Natural killer cell (primary cell): Measurements from ENCODE around the gene MRM3. TPM values are rescaled to one million over a fixed set of nuclear protein-coding genes. Genes with fewer than 3 reads are reported as not detected.

Experiments used
- ATAC-seq, 3 donors: fragments of 150-1000 bp in 2 of 3; fragments of 200-7000 bp in 1 of 3; cut with Tn5 transposase; 1 replicate in 1 of 3; 2 replicates in 2 of 3; pipeline ENCODE4 v1.10.0; 2021; ENCODE audit warnings: mild to moderate bottlenecking in 2 of 3, moderate library complexity in 2 of 3
- DNase-seq, 2 donors: peaks; one replicate each; pipeline versions ENCODE4 v3.0.0 to v3.0.0-alpha.2; 2013 to 2021; ENCODE audit warnings: mixed read lengths in 1 of 2
- H3K27ac ChIP-seq: one replicate; pipeline ENCODE4 v1.5.1; 2013; ENCODE audit warnings: mild to moderate bottlenecking, low read length
- H3K27me3 ChIP-seq: one replicate; pipeline ENCODE4 v1.6.1; 2013; ENCODE audit warnings: low read length; ENCODE audit not compliant: control insufficient read depth, insufficient read depth
- H3K36me3 ChIP-seq: one replicate; pipeline ENCODE4 v1.6.1; 2013; ENCODE audit warnings: low read length; ENCODE audit not compliant: control insufficient read depth, insufficient read depth
- H3K4me1 ChIP-seq: one replicate; pipeline ENCODE4 v1.6.1; 2013; ENCODE audit warnings: low read length; ENCODE audit not compliant: control insufficient read depth, insufficient read depth
- H3K4me3 ChIP-seq: one replicate; pipeline ENCODE4 v1.5.1; 2013; ENCODE audit warnings: low read length
- H3K9me3 ChIP-seq: one replicate; pipeline ENCODE4 v1.6.1; 2013; ENCODE audit warnings: low read length; ENCODE audit not compliant: control insufficient read depth, insufficient read depth
- H3K27ac Mint-ChIP-seq, 2 donors: one replicate each; pipeline ENCODE4 v1.8.0; 2022; ENCODE audit warnings: mild to moderate bottlenecking in 2 of 2, mixed read lengths in 2 of 2, moderate library complexity in 1 of 2
- H3K27me3 Mint-ChIP-seq, 2 donors: one replicate each; pipeline ENCODE4 v1.8.0; 2022; ENCODE audit warnings: low read depth in 2 of 2, mixed read lengths in 2 of 2
- H3K36me3 Mint-ChIP-seq: one replicate; pipeline ENCODE4 v1.8.0; 2022; ENCODE audit warnings: mixed read lengths
- H3K4me1 Mint-ChIP-seq, 2 donors: one replicate each; pipeline ENCODE4 v1.8.0; 2022; ENCODE audit warnings: mixed read lengths in 2 of 2
- H3K4me3 Mint-ChIP-seq: one replicate; pipeline ENCODE4 v1.8.0; 2022; ENCODE audit warnings: mild to moderate bottlenecking, moderate library complexity, mixed read lengths
- H3K9me3 Mint-ChIP-seq, 2 donors: one replicate each; pipeline ENCODE4 v1.8.0; 2022; ENCODE audit warnings: mixed read lengths in 2 of 2
- CTCF ChIP-seq: fragments of 200-600 bp; IDR thresholded peaks from one replicate; pipeline ENCODE4 v1.8.0; 2022; ENCODE audit warnings: antibody characterized with exemption
- WGBS: methylation state at CpG from one replicate; pipeline ENCODE4 v1.1.7; 2013; ENCODE audit warnings: missing lambda C conversion rate; ENCODE audit not compliant: insufficient coverage; 5-methylcytosine and 5-hydroxymethylcytosine counted together
- intact Hi-C: fragments of 100-400 bp; cut with micrococcal nuclease; formaldehyde crosslinking; loops from one replicate; pipeline ENCODE4 v1.14.2; 2022
- total RNA-seq, 4 donors: library from RNA; stranded (reverse); fragments of 120-200 nt in 1 of 4; gene quantifications; one replicate each; pipeline versions ENCODE4 v1.2.3 to v1.2.4, GENCODE V29; 2013 to 2022

The MRM3 gene
- total RNA-seq, 3 donors from 2014 or later (not counting 1 experiment from before 2014, with no cell fraction given), result 24.3 to 32.2 (median 31.9) TPM

- no peak overlapping the region for H3K4me3 ChIP-seq
- Mint-ChIP-seq H3K27me3 (no peaks in the 10 kb centered on the region), H3K36me3 (no peaks in the 10 kb centered on the region), H3K9me3 (no peaks in the 10 kb centered on the region), H3K4me3 (no peak overlapping the region), H3K4me1 (peaks cover 6 to 9% of the 10 kb centered on the region in 2 donors), H3K27ac (no peak overlapping the region)
- WGBS, result 90% methylated on average over 9 of the region's 9 CpGs
- no peaks in the 10 kb centered on the region for H3K9me3 ChIP-seq
- no peak for ATAC-seq
- H3K27ac ChIP-seq, result no peak overlapping the region
- no peaks in the 10 kb centered on the region for H3K27me3 ChIP-seq
- intact Hi-C loops, result no loop called here
- no peak for TF ChIP-seq CTCF
- H3K4me1 ChIP-seq, result peaks cover 6% of the 10 kb centered on the region
- peaks cover 35% of the 10 kb centered on the region for H3K36me3 ChIP-seq
- DNase-seq, result no peak
Observed at GRCh38 chr17:792277-792676, 10.1 kb downstream of the MRM3 start.

GRCh38 chr17:794876-795275 lies 12.7 kb downstream of the MRM3 start:
- H3K4me3 Mint-ChIP-seq, result peak overlapping the region; percentile 13
- Histone ChIP-seq H3K27me3 (no peaks in the 10 kb centered on the region), H3K4me1 (peaks cover 6% of the 10 kb centered on the region), H3K27ac (no peak overlapping the region), H3K9me3 (no peaks in the 10 kb centered on the region), H3K4me3 (no peak overlapping the region), H3K36me3 (peaks cover 15% of the 10 kb centered on the region)
- peak in 2 of 3 donors; percentile 60 to 73 for ATAC-seq
- intact Hi-C loops, result loop anchor here (2.0 kb wide), 1 partner anchor 204 kb away; no protein-coding TSS in a partner anchor
- peak in 1 of 2 donors; percentile 69 for DNase-seq
- no peaks in the 10 kb centered on the region for H3K27me3 Mint-ChIP-seq
- no peak overlapping the region for H3K27ac Mint-ChIP-seq
- H3K4me1 Mint-ChIP-seq, result peaks cover 6 to 9% of the 10 kb centered on the region in 2 donors
- H3K36me3 Mint-ChIP-seq, result no peaks in the 10 kb centered on the region
- 17% methylated on average over 18 of the region's 18 CpGs for WGBS
- H3K9me3 Mint-ChIP-seq, result no peaks in the 10 kb centered on the region
- peak; percentile 48 for TF ChIP-seq CTCF

GRCh38 chr17:795276-795675 lies 13.1 kb downstream of the MRM3 start:
- ATAC-seq, result no peak
- intact Hi-C loops, result loop anchor here (2.0 kb wide), 1 partner anchor 204 kb away; no protein-coding TSS in a partner anchor
- Mint-ChIP-seq H3K4me3 (no peak overlapping the region), H3K4me1 (peaks cover 5 to 6% of the 10 kb centered on the region in 2 donors), H3K9me3 (no peaks in the 10 kb centered on the region), H3K27me3 (no peaks in the 10 kb centered on the region), H3K36me3 (no peaks in the 10 kb centered on the region), H3K27ac (no peak overlapping the region)
- Histone ChIP-seq H3K27me3 (no peaks in the 10 kb centered on the region), H3K27ac (no peak overlapping the region), H3K4me1 (peaks cover 6% of the 10 kb centered on the region), H3K4me3 (no peak overlapping the region), H3K36me3 (peaks cover 15% of the 10 kb centered on the region), H3K9me3 (no peaks in the 10 kb centered on the region)
- 91% methylated on average over 14 of the region's 14 CpGs for WGBS
- TF ChIP-seq CTCF, result no peak
- DNase-seq, result no peak

- Mint-ChIP-seq H3K4me3 (no peak overlapping the region), H3K27me3 (no peaks in the 10 kb centered on the region), H3K27ac (no peak overlapping the region), H3K9me3 (no peaks in the 10 kb centered on the region), H3K36me3 (no peaks in the 10 kb centered on the region), H3K4me1 (peaks cover 5 to 6% of the 10 kb centered on the region in 2 donors)
- no peak for TF ChIP-seq CTCF
- H3K9me3 ChIP-seq, result no peaks in the 10 kb centered on the region
- H3K4me1 ChIP-seq, result peaks cover 6% of the 10 kb centered on the region
- H3K27ac ChIP-seq, result no peak overlapping the region
- DNase-seq, result no peak
- peaks cover 15% of the 10 kb centered on the region for H3K36me3 ChIP-seq
- intact Hi-C loops, result loop anchor here (2.0 kb wide), 1 partner anchor 203 kb away; no protein-coding TSS in a partner anchor
- H3K4me3 ChIP-seq, result no peak overlapping the region
- H3K27me3 ChIP-seq, result no peaks in the 10 kb centered on the region
- ATAC-seq, result no peak
- WGBS, result 88% methylated on average over 9 of the region's 9 CpGs
Observed at GRCh38 chr17:795721-796120, 13.6 kb downstream of the MRM3 start.
